ENCODE data around the gene NUDT9.
A peak's percentile ranks its signal among the peaks of the same experiment; 100 is the strongest.
"Not testable (repeated sequence)": the region's sequence is repeated elsewhere in the genome, so short reads cannot be mapped to it uniquely, and the experiment has no call there.

NUDT9 gene

GRCh38 chr4:87392183-87392582 lies 30.2 kb upstream of the NUDT9 start:
- H3K27ac ChIP-seq (ENCODE audit: low read depth, low read length) = peak overlapping the region; percentile 92
- H3K27me3 ChIP-seq (ENCODE audit: control insufficient read depth, insufficient read depth, low read length) = no peaks in the 10 kb centered on the region
- no peak overlapping the region for H3K9ac ChIP-seq (ENCODE audit: low read length)
- H3K4me1 ChIP-seq (ENCODE audit: control insufficient read depth, insufficient read depth, low read length) = no peaks in the 10 kb centered on the region
- H3K4me3 ChIP-seq (ENCODE audit: low read length) = no peak overlapping the region
- no peaks in the 10 kb centered on the region for H3K36me3 ChIP-seq (ENCODE audit: control insufficient read depth, insufficient read depth, low read length)

- not testable (repeated sequence) for H3K27ac ChIP-seq (ENCODE audit: low read depth, low read length); H3K9ac ChIP-seq (ENCODE audit: low read length); H3K27me3 ChIP-seq (ENCODE audit: control insufficient read depth, insufficient read depth, low read length); H3K4me1 ChIP-seq (ENCODE audit: control insufficient read depth, insufficient read depth, low read length); H3K4me3 ChIP-seq (ENCODE audit: low read length); H3K36me3 ChIP-seq (ENCODE audit: control insufficient read depth, insufficient read depth, low read length)
These were observed 27.3 kb upstream of the NUDT9 start for GRCh38 chr4:87395073-87395472.

- not testable (repeated sequence) for H3K9ac ChIP-seq (ENCODE audit: low read length); H3K27me3 ChIP-seq (ENCODE audit: control insufficient read depth, insufficient read depth, low read length); H3K4me1 ChIP-seq (ENCODE audit: control insufficient read depth, insufficient read depth, low read length); H3K4me3 ChIP-seq (ENCODE audit: low read length); H3K27ac ChIP-seq (ENCODE audit: low read depth, low read length); H3K36me3 ChIP-seq (ENCODE audit: control insufficient read depth, insufficient read depth, low read length)
These were observed 26.5 kb upstream of the NUDT9 start for GRCh38 chr4:87395851-87396250.

- Histone ChIP-seq H3K27me3 (ENCODE audit: control insufficient read depth, insufficient read depth, low read length) (no peaks in the 10 kb centered on the region), H3K9ac (ENCODE audit: low read length) (no peak overlapping the region), H3K4me3 (ENCODE audit: low read length) (no peak overlapping the region), H3K36me3 (ENCODE audit: control insufficient read depth, insufficient read depth, low read length) (no peaks in the 10 kb centered on the region), H3K27ac (ENCODE audit: low read depth, low read length) (no peak overlapping the region), H3K4me1 (ENCODE audit: control insufficient read depth, insufficient read depth, low read length) (no peaks in the 10 kb centered on the region)
These were observed 23.2 kb upstream of the NUDT9 start for GRCh38 chr4:87399148-87399547.

GRCh38 chr4:87399954-87400353 lies 22.4 kb upstream of the NUDT9 start:
- no peaks in the 10 kb centered on the region for H3K4me1 ChIP-seq (ENCODE audit: control insufficient read depth, insufficient read depth, low read length)
- no peak overlapping the region for H3K4me3 ChIP-seq (ENCODE audit: low read length)
- no peaks in the 10 kb centered on the region for H3K27me3 ChIP-seq (ENCODE audit: control insufficient read depth, insufficient read depth, low read length)
- H3K36me3 ChIP-seq (ENCODE audit: control insufficient read depth, insufficient read depth, low read length) = no peaks in the 10 kb centered on the region
- H3K9ac ChIP-seq (ENCODE audit: low read length) = no peak overlapping the region
- H3K27ac ChIP-seq (ENCODE audit: low read depth, low read length) = no peak overlapping the region

- not testable (repeated sequence) for H3K4me3 ChIP-seq (ENCODE audit: low read length); H3K36me3 ChIP-seq (ENCODE audit: control insufficient read depth, insufficient read depth, low read length); H3K9ac ChIP-seq (ENCODE audit: low read length); H3K27me3 ChIP-seq (ENCODE audit: control insufficient read depth, insufficient read depth, low read length); H3K27ac ChIP-seq (ENCODE audit: low read depth, low read length); H3K4me1 ChIP-seq (ENCODE audit: control insufficient read depth, insufficient read depth, low read length)
These were observed 18.6 kb upstream of the NUDT9 start for GRCh38 chr4:87403732-87404131.

GRCh38 chr4:87405211-87405820 lies 17.1 kb upstream of the NUDT9 start:
- Histone ChIP-seq H3K27ac (ENCODE audit: low read depth, low read length) (no peak overlapping the region), H3K36me3 (ENCODE audit: control insufficient read depth, insufficient read depth, low read length) (no peaks in the 10 kb centered on the region), H3K4me1 (ENCODE audit: control insufficient read depth, insufficient read depth, low read length) (no peaks in the 10 kb centered on the region)

GRCh38 chr4:87406462-87406861 lies 15.9 kb upstream of the NUDT9 start:
- Histone ChIP-seq H3K27me3 (ENCODE audit: control insufficient read depth, insufficient read depth, low read length) (no peaks in the 10 kb centered on the region), H3K27ac (ENCODE audit: low read depth, low read length) (no peak overlapping the region), H3K4me3 (ENCODE audit: low read length) (no peak overlapping the region), H3K4me1 (ENCODE audit: control insufficient read depth, insufficient read depth, low read length) (no peaks in the 10 kb centered on the region), H3K36me3 (ENCODE audit: control insufficient read depth, insufficient read depth, low read length) (no peaks in the 10 kb centered on the region), H3K9ac (ENCODE audit: low read length) (no peak overlapping the region)

More at GRCh38 chr4:87405211-87405820, 17.1 kb upstream of the NUDT9 start:
- H3K4me3 ChIP-seq (ENCODE audit: low read length) = no peak overlapping the region
- no peaks in the 10 kb centered on the region for H3K27me3 ChIP-seq (ENCODE audit: control insufficient read depth, insufficient read depth, low read length)
- H3K9ac ChIP-seq (ENCODE audit: low read length) = no peak overlapping the region

GRCh38 chr4:87406902-87407301 lies 15.5 kb upstream of the NUDT9 start:
- not testable (repeated sequence) for H3K9ac ChIP-seq (ENCODE audit: low read length); H3K4me1 ChIP-seq (ENCODE audit: control insufficient read depth, insufficient read depth, low read length); H3K27me3 ChIP-seq (ENCODE audit: control insufficient read depth, insufficient read depth, low read length)

GRCh38 chr4:87409420-87409939 lies 12.9 kb upstream of the NUDT9 start:
- no peak overlapping the region for H3K4me3 ChIP-seq (ENCODE audit: low read length)
- H3K9ac ChIP-seq (ENCODE audit: low read length) = no peak overlapping the region
- no peak overlapping the region for H3K27ac ChIP-seq (ENCODE audit: low read depth, low read length)

More at GRCh38 chr4:87406902-87407301, 15.5 kb upstream of the NUDT9 start:
- not testable (repeated sequence) for H3K4me3 ChIP-seq (ENCODE audit: low read length); H3K36me3 ChIP-seq (ENCODE audit: control insufficient read depth, insufficient read depth, low read length); H3K27ac ChIP-seq (ENCODE audit: low read depth, low read length)

GRCh38 chr4:87410157-87410556 lies 12.2 kb upstream of the NUDT9 start:
- no peaks in the 10 kb centered on the region for H3K4me1 ChIP-seq (ENCODE audit: control insufficient read depth, insufficient read depth, low read length)
- H3K9ac ChIP-seq (ENCODE audit: low read length) = no peak overlapping the region
- no peak overlapping the region for H3K4me3 ChIP-seq (ENCODE audit: low read length)

More at GRCh38 chr4:87409420-87409939, 12.9 kb upstream of the NUDT9 start:
- H3K36me3 ChIP-seq (ENCODE audit: control insufficient read depth, insufficient read depth, low read length) = no peaks in the 10 kb centered on the region
- no peaks in the 10 kb centered on the region for H3K27me3 ChIP-seq (ENCODE audit: control insufficient read depth, insufficient read depth, low read length)
- no peaks in the 10 kb centered on the region for H3K4me1 ChIP-seq (ENCODE audit: control insufficient read depth, insufficient read depth, low read length)

GRCh38 chr4:87410679-87411078 lies 11.7 kb upstream of the NUDT9 start:
- H3K27me3 ChIP-seq (ENCODE audit: control insufficient read depth, insufficient read depth, low read length) = no peaks in the 10 kb centered on the region
- no peaks in the 10 kb centered on the region for H3K4me1 ChIP-seq (ENCODE audit: control insufficient read depth, insufficient read depth, low read length)
- H3K4me3 ChIP-seq (ENCODE audit: low read length) = no peak overlapping the region
- H3K36me3 ChIP-seq (ENCODE audit: control insufficient read depth, insufficient read depth, low read length) = no peaks in the 10 kb centered on the region
- H3K27ac ChIP-seq (ENCODE audit: low read depth, low read length) = no peak overlapping the region
- H3K9ac ChIP-seq (ENCODE audit: low read length) = no peak overlapping the region

More at GRCh38 chr4:87410157-87410556, 12.2 kb upstream of the NUDT9 start:
- Histone ChIP-seq H3K27me3 (ENCODE audit: control insufficient read depth, insufficient read depth, low read length) (no peaks in the 10 kb centered on the region), H3K27ac (ENCODE audit: low read depth, low read length) (no peak overlapping the region), H3K36me3 (ENCODE audit: control insufficient read depth, insufficient read depth, low read length) (no peaks in the 10 kb centered on the region)

- no peak overlapping the region for H3K9ac ChIP-seq (ENCODE audit: low read length)
- H3K27ac ChIP-seq (ENCODE audit: low read depth, low read length) = no peak overlapping the region
- no peaks in the 10 kb centered on the region for H3K36me3 ChIP-seq (ENCODE audit: control insufficient read depth, insufficient read depth, low read length)
- no peaks in the 10 kb centered on the region for H3K4me1 ChIP-seq (ENCODE audit: control insufficient read depth, insufficient read depth, low read length)
- H3K27me3 ChIP-seq (ENCODE audit: control insufficient read depth, insufficient read depth, low read length) = no peaks in the 10 kb centered on the region
- no peak overlapping the region for H3K4me3 ChIP-seq (ENCODE audit: low read length)
These were observed 7.6 kb upstream of the NUDT9 start for GRCh38 chr4:87414816-87415215.

All from rectal smooth muscle tissue (tissue), 1 donor.